GM18861 (cell line): ENCODE data around the gene LCN15.
A peak's percentile ranks its signal among the peaks of the same experiment; 100 is the strongest.

Source experiments
- ATAC-seq: cut with Tn5 transposase; IDR thresholded peaks from one replicate; pipeline ENCODE4 v1.9.1; 2021; ENCODE audit not compliant: unreplicated experiment

Gene LCN15

DNA sequence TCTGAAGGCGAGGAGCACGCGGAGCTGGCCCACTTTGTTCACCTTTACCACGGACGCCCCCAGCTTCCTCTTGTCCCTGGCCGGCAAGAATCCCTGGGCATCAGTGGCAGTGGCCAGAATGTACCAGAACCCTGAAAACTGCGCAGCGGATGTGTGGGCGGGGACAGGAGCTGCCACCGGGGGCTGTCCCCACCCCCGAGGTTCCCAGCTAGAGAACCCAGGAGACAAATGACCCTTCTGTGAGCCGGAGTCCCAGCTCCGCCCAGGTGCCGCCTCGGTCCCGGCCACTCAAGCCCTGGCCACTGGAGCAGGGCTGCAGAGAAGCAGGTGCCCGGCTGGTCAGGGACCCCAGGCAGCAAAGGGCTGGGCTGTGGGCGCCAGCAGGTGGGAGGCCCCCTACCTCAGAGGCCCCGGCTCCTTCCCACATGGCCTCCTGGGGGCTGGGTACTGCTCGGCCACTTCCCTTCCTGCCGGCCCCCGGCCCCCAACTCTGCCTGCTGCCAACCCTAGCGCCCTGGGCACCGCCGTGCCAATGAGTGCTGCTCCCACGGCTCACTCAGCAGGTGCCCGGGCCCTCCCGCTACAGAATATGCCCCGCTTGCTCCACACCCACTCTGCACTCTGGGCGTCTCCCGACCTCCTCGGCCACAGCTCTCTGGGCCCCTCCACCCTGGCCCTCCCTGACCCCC, 22.3 kb downstream of the LCN15 start:
- no peak for ATAC-seq

DNA sequence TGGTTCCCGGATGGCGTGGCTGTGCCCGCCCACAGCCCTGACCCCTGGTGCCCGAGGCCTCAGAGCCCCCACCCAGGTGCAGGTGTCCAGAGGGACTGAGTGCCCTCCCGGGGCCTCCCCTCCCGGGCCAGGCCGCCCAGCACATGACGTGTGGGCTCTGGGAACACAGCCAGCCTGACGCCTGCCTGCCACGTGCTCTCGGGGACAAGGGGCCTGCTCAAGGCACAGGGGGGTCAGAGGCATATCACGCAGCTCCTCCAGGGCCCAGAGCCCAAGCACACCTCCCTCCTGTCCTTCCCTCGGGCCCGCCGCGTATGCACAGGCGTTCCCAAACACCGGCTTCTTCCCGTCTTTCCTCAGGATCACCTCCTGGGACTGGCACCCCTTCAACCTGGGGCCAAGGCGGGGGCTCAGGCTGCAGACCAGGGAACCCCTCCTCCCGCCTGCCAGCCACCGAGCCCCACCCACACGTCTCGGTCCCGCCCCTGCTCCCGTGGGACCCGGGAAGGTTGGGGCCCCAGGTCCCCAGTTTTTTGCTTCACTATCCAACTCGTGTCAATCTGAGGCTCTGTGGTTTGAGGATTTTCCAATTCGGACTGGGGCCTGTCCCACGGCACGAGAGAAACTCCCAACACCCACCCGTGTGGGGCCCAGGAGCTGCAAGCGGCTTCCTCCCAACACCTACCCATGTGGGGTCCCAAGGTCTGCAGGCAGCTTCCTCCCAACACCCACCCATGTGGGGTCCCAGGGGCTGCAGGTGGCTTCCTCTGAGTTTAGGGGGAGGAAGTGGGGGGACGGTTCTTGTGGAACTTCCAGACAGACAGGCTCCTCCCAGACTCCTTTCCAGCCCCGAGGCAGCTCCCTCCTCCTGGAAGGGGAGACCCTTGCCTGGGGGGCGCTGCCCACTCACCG, 23.1 kb downstream of the LCN15 start:
- no peak for ATAC-seq

DNA sequence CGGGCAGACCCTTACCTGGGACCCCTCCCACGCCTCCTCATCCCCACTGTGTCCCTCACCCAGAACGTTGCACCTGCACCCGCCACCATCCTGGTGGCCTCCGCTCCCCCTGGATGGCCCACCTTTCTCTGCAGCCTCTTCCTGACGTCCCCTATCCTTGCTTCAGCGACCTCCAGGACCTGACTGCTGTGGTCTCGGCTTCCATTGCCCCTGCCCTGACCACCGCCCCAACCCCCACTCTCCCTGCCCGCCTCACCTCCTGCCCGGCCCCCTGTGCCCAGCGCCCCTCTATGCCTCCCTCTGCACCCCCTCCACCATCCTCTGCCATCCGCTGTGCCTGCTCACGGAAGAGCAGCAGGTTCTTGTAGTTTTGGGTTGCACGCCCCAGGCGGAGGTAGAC, 23.8 kb downstream of the LCN15 start:
- ATAC-seq, result no peak

DNA sequence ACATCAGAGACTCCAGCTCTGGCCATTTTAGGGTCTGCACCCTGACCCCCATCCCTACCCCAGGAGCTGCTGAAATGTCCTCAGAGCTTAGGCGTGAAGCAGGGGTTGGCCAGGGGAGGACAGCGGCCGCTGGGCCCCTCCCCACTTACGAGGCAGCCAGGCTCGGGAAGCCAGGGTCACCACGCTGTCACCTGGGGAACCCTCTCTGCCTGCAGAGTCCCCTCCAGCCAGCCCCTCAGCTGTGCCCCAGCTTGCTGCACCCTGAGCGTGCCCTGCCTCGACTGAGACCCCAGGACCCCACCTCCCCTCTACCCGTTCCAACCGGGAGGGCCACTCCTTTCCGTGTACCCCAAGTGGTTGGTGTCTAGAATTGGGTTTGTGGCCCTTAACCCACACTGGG, 24.2 kb downstream of the LCN15 start:
- ATAC-seq, result no peak

DNA sequence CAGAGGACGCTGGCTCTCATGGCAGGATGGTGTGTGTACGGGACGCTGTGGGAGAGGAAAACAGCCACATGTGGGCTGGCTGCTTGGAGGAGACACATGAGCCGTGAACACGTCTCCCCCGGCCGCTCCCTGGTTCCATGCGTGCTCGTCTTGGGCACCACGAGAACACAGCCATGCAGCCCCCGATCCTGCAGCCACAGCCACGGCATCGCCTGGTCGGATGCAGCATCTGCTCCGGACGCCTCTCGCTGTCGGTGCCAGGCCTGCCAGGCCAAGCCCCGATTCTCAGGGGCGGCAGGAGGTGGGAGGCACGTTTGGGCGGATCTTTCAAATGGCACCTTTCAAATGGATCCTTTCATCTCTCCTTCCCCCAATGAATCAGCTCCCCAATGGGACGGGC, 24.8 kb downstream of the LCN15 start:
- no peak for ATAC-seq

DNA sequence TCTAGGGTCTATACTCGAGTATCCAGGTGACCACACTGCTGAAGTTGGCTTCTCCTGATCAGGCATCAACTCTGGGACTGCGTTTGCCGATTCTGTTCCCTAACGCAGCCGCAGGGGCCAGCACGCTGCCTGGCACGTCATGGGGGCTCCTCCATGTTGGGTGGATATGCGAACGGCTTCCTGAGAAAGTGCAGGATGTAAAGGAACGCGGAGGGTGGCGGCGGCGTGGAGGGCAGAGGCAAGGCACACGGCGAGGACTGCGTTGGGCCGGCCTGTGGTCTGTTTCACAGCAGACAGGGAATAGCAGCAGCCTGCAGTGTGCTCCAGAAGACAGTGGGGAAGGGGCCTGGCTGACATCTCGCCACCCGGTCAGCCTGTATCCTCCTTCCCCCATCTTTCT, 25.4 kb downstream of the LCN15 start:
- ATAC-seq, result no peak

DNA sequence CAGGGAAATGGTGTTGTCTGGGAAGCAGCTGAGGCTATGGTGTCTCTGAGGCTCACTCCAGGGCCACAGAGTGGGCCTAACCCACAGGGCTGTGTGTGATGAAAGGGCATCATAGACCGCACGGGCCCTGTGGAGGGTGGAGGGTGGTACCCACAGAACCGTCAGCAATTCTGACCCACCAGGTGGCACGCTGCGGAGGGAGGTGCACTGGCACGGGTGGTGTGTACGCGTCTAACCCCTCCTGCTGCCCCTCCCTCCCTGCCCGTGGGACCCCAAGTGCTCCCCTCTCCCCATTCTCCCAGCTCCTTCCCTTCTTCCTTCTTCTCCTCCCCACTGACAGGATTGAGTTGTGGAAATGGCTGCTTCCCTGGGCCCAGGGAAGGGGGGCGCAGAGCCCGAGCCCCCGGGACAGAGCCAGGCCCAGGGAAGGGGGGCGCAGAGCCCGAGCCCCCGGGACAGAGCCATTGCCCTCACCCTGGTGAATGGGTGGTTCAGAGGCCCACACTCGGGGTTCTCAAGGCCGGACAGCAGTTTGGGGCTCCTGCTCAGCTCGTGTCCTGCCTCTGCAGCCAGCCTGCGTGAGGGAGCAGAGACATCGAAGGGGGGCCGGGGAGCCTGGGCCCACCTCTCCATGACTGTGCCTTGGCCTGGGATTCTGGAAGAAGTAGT, 28.4 kb downstream of the LCN15 start:
- ATAC-seq, result no peak

DNA sequence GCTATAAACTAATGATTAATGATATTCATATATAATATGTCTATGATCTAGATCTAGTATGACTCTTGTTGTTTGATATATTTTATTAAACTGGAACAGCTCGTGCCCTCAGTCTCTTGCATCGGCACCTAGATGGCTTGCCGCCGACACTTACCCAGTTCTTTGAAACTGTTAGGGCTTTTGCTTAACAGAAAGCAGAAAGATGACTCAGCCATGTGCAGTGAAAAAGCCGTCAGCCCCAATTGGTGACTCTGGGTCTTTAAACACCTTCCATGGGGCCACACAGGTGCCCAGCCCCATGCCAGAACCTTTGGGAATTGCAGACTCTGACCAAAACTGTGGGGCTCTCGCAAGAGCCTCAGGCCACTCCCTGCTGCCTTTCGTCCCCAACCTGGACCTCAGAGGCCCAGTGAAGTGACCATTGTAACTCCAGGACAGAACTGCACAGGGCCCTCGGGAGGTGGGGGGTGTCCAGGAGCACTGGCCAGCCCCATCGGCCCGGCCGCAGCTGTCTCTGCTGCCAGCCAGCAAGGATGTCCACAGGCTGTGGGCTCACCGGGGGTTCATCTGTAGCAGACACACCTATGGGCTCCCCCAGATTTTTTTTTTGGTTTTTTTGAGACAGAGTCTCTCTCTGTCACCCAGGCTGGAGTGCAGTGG, 29.4 kb downstream of the LCN15 start:
- no peak for ATAC-seq

DNA sequence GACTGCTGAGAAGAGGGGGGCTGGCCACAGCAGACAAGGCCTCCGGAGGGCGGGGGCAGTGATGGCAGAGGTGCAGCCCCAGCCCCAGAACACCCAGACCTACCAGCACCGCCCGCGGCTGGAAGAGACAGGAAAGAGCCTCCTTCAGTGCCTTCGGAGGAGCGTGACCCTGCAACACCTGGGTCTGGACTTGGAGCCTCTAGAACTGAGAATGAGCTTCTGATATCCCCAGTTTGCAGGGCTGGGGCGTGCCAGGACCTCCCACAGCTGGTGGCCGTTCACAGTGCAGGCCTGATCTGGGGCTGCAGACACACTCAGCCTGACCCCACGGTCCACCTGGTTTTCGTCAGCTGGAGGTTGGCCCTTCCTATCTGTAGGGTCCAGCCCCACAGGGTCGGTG, 30.7 kb downstream of the LCN15 start:
- no peak for ATAC-seq

DNA sequence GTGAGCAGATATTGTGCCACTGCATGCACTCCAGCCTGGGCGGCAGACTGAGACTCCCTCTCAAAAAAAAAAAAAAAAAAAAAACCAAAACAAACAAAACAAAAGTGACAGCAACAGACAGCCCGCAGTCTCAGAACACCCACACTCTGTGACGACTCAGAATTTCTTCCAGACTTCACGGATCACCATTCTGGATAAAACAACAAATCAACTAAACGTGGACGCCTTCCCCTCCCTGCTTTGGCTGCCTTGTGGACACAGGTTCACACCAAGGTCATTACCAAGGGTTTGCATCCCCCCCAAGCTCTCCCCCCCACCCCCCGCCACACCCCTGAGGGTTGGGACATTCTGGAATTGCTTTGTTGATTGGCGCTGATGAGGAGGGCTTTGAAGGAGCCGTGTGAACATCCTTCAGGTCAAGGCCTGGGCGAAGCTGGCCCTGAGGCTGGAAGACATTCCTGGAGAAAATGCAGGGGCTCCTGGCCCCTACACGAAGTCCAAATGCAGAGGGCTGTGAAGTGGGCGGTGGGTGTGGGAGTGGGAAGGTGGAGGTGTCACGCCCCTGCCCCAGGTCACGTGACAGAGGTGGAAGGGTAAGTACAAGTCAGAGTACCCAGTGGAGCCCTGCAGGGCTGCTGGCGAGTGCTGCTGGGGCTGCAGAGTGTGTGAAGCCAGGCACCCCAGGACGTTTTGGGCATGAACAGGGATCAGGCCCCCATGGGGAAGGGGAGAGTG, 31.7 kb downstream of the LCN15 start:
- ATAC-seq, result no peak

DNA sequence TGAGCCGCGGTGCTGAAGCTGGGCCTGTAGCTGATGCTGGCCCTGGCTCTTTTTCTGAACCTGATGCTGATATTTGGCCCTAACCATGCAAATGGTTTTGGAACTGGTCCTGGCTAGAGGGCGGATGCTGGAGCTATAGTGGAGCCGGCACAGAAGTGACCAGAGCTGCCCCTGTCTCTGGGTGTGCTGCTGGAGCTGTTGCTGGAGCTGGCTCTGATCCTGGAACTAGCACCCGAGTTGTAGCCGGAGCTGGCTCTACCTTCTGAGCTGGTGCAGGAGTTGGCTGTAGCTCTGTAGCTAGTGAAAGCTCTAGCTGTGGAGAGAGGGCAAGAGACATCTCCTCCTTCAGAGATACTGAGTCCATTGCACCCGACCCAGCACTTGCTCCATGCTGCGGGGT, 34.4 kb downstream of the LCN15 start:
- no peak for ATAC-seq

DNA sequence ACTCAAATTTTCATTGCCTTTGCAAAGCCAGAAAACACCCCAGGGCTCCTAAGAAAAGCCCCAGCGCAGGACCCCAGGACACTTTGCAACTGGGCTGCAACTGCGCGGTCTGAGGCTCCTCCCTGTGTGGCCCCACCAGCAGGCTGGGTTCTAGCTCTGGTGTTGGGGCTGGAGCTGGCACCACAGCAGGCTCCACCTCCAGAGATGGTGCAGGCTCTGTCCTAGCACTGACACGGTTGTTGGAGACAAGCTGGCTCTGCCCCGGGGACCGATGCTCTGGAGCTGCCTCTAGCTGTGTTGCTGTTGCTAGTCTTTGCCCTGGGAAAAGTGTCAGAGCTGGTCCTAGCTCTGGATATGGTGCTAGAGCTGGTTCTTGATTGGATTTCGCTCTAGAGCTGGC, 35.2 kb downstream of the LCN15 start:
- ATAC-seq, result no peak

DNA sequence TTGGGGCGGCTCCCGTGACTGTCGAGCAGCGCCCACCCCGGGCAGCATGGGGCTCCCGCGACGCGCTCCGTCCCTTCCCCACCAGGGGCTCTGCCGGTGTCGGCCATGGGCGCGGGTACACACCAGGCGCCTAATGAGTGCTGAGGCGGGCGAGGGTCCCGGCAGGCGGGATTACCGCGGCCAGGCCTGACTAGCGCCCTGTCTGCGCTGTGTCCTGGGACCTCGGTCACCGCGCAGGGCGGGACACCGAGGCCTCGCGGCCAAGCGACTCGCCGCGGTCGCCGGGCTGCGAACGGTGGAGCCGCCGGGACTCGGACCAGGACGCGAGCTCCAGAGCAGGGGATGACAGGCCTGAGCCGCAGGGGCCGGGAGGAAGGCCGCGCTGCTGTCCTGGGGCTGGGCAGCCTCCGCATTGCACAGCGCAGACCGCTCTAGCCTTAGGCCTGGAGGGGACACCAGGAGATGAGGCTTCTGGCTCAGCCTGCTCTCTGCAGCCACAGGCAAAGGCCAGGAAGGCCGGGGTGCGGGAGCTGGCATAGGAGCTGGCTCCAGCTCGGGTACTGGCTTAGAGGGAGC, 35.7 kb downstream of the LCN15 start:
- ATAC-seq, result peak; percentile 9

DNA sequence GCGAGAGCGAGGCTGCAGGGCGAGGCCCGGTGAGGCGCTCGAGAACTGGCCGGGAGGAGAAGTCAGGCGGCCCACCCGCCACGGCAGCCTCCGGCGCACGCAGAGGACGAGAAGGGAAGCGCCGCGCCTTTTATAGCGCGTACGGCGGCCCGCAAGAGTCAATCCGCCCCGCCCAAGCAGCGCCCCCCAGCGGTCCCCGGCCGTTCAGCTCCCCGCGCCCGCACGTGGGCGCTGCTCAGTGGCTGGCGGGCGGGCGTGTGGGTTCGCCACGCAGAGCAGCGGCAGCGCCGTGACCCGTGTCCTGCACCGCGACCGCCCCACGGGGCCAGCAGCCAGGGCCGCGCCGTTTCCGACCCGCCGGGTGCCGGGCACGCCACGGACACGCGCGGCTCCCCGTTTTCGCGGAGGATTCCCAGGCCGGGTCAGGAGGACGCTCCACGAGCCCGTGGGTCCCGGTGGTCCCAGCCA, 36.2 kb downstream of the LCN15 start:
- ATAC-seq, result peak; percentile 51

DNA sequence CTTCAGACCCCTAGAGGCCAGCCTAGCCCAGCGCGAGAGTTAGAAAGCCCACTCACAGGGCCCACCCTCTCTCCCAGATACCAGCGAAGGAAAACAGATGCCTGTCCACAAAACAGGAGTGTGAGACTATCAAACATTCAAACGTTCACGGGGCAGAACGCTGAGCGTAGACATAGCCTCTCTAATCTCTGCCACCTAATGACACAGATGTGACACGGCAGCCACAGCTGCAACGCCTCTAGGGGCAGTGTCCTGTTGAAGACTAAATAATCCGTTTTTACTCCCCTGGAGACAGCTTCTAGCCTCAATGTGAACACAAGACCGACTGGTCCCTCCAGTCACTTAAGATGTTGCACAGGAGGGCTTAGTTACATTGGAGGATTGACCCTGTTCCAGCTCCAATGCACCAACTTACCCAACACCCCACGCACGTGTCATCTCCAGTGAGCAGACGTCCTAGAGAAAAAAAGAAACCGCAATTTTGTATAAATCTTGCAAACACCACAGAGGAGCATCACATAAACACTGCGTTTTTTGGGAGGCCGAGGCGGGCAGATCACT, 37.6 kb downstream of the LCN15 start:
- no peak for ATAC-seq

DNA sequence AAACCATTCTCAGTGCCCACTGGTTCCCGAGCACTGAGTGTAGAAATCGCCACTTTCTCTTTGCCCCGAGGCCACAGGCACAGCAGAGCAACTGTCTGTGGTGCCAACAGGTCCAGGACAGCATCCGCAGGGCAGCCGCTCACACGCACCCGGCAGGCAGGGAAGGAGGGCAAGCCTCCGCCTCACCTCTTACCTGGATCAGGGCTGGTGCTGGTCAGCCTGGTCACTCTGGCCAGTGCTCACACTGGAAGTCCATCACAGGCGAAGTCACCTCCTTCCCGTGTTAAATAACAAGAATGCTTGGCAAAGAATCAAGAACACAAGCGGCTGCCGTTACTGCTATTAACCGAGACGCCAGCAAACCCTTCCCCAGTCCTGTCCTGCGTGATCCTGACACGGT, 38.2 kb downstream of the LCN15 start:
- no peak for ATAC-seq

DNA sequence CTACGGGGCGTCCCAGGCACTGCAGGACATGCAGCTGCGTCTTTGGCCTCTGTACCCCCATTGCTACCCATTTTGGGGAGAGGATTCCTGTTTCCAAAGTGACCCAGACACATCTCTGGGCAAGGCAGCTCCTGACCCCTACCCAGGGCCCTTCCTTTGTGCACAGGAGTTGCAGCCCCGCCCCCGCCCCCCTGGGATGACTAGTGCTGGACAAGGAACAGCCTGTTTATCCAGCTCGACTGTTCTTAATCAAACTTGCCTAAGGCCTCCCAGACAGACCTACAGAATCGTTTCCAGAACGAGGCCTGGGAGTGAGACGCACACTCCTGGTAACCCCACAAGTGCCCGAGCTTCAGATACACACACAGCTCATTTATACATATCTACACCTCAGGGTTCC, 38.7 kb downstream of the LCN15 start:
- ATAC-seq, result no peak

DNA sequence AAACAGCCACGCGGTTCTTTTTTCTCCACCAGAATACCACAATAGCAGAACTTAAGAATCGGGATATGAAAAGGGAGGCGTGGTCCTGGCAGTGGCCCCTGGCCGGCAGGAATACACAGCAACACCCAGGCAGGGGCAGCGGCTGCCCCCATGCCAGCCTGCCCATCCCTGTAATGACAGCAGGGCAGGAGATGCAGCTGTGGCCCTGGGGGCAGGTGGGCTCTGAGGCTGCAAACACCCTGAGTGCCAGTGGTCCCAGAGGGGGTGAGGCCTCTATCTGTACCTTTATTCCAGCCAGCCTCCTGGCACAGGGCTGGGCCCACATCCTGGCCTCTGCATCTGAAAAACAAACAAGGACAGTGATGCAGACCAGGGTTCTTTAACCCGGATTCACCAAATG, 39.5 kb downstream of the LCN15 start:
- no peak for ATAC-seq

DNA sequence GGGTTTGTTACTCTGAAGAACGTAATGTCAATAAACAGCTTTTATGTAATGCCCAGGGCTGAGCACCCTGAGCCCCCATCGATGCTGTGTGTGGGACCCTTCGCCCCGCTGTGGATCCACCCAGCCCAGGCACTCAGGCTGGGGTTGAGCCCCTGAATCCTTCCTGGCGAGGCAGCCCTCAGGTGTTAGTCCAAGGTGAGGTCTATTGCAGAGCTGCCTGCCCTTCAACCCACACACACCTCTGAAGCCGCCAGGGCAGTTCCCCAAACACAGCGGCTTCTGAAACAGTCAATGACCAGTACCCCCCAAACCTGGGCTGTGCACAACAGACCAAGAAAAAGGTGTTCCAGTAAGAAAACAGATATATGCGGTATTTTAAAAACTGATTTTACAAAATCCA, 40.3 kb downstream of the LCN15 start:
- no peak for ATAC-seq

DNA sequence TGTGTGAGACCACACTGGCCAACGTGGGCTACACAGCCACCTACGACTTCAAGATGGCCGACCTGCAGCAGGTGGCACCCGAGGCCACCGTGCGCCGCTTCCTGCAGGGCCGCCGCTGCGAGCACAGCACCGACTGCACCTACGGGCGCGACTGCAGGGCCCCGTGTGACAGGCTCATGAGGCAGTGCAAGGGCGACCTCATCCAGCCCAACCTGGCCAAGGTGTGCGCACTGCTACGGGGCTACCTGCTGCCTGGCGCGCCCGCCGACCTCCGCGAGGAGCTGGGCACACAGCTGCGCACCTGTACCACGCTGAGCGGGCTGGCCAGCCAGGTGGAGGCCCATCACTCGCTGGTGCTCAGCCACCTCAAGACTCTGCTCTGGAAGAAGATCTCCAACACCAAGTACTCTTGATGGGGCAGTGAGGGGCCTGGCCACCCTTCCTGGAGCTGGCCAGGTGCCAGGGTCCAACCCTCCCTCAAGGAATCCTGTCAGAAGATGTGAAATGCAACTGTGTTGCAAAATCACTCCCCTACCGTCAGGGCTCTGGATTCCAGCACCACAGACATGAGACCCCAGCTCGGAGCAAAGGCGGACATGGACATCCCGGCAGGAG, 40.8 kb downstream of the LCN15 start:
- no peak for ATAC-seq
